GM23248 (cell line): ENCODE results near the gene COX6A1.
"Not testable (repeated sequence)": the region's sequence is repeated elsewhere in the genome, so short reads cannot be mapped to it uniquely, and the experiment has no call there.

Experiments used
- EZH2 ChIP-seq: fragments of 200-600 bp; sonication (generic); IDR thresholded peaks from 2 replicates; pipeline ENCODE4 v1.6.1; 2018; ENCODE audit warnings: antibody characterized with exemption, mild to moderate bottlenecking; ENCODE audit not compliant: insufficient read depth, poor library complexity, severe bottlenecking
- EZH2phosphoT487 ChIP-seq: fragments of 200-600 bp; sonication (generic); IDR thresholded peaks from 2 replicates; pipeline ENCODE4 v1.6.1; 2018; ENCODE audit warnings: antibody characterized with exemption, moderate library complexity, mild to moderate bottlenecking, low read depth; ENCODE audit not compliant: insufficient read depth

GRCh38 chr12:120487552-120487951 is 49.6 kb downstream of the COX6A1 start:
- TF ChIP-seq EZH2, EZH2phosphoT487: not testable (repeated sequence)
